Liver (tissue), 9 donors: ENCODE data around the gene C11orf97. TPM values are rescaled to one million over a fixed set of nuclear protein-coding genes. Genes with fewer than 3 reads are reported as not detected.

Source experiments
- DNase-seq: peaks from one replicate; pipeline ENCODE4 v3.0.0-alpha.2; 2017; ENCODE audit warnings: low spot score
- H3K27ac ChIP-seq, 2 donors: one replicate each; pipeline ENCODE4 v1.7.0; 2013; ENCODE audit warnings: inconsistent platforms in 2 of 2, low read length in 2 of 2, control low read depth in 1 of 2, low read depth in 1 of 2, mild to moderate bottlenecking in 1 of 2
- H3K27me3 ChIP-seq, 4 donors: one replicate each; pipeline versions ENCODE4 v1.6.1 to v1.7.0; 2013; ENCODE audit warnings: low read length in 3 of 4, inconsistent platforms in 1 of 4, mild to moderate bottlenecking in 1 of 4, moderate library complexity in 1 of 4; ENCODE audit not compliant: control insufficient read depth in 4 of 4, insufficient read depth in 4 of 4
- H3K36me3 ChIP-seq, 4 donors: one replicate each; pipeline versions ENCODE4 v1.6.1 to v1.7.0; 2013; ENCODE audit warnings: low read length in 3 of 4, mild to moderate bottlenecking in 3 of 4, low read depth in 1 of 4, moderate library complexity in 1 of 4; ENCODE audit not compliant: control insufficient read depth in 4 of 4, insufficient read depth in 3 of 4
- H3K4me1 ChIP-seq, 4 donors: one replicate each; pipeline versions ENCODE4 v1.6.1 to v1.7.0; 2013; ENCODE audit warnings: low read length in 3 of 4, mild to moderate bottlenecking in 3 of 4, moderate library complexity in 1 of 4; ENCODE audit not compliant: control insufficient read depth in 4 of 4, insufficient read depth in 4 of 4
- H3K4me3 ChIP-seq, 3 donors: one replicate each; pipeline versions ENCODE4 v1.6.1 to v1.7.0; 2013; ENCODE audit warnings: low read length in 3 of 3, control low read depth in 1 of 3, low read depth in 1 of 3, mild to moderate bottlenecking in 1 of 3
- H3K9ac ChIP-seq, 2 donors: one replicate each; pipeline ENCODE4 v1.7.0; 2013; ENCODE audit warnings: low read length in 2 of 2, mild to moderate bottlenecking in 2 of 2, moderate library complexity in 2 of 2, control low read depth in 1 of 2, low read depth in 1 of 2
- H3K9me3 ChIP-seq, 4 donors: one replicate each; pipeline versions ENCODE4 v1.6.1 to v1.7.0; 2013; ENCODE audit warnings: low read length in 3 of 4; ENCODE audit not compliant: control insufficient read depth in 4 of 4
- FOXA1 ChIP-seq: IDR thresholded peaks from 2 replicates; pipeline ENCODE4 v1.6.1; 2016; ENCODE audit warnings: antibody characterized with exemption
- FOXA2 ChIP-seq: IDR thresholded peaks from 2 replicates; pipeline ENCODE4 v1.6.1; 2016; ENCODE audit warnings: antibody characterized with exemption
- GABPA ChIP-seq, 2 donors: IDR thresholded peaks in 1 of 2; conservative IDR thresholded peaks in 1 of 2; 2 replicates each; pipeline ENCODE4 v1.6.1; 2016; ENCODE audit warnings: antibody characterized with exemption in 2 of 2, mild to moderate bottlenecking in 1 of 2, moderate library complexity in 1 of 2
- HNF4A ChIP-seq, 2 donors: conservative IDR thresholded peaks; 2 replicates each; pipeline ENCODE4 v1.6.1; 2016; ENCODE audit warnings: antibody characterized with exemption in 2 of 2, mild to moderate bottlenecking in 2 of 2
- HNF4G ChIP-seq: IDR thresholded peaks from 2 replicates; pipeline ENCODE4 v1.6.1; 2016; ENCODE audit warnings: antibody characterized with exemption
- JUND ChIP-seq, 2 donors: IDR thresholded peaks; 2 replicates each; pipeline ENCODE4 v1.6.1; 2016; ENCODE audit warnings: antibody characterized with exemption in 2 of 2
- NR2F2 ChIP-seq: IDR thresholded peaks from 2 replicates; pipeline ENCODE4 v1.6.1; 2016; ENCODE audit warnings: antibody characterized with exemption
- RAD21 ChIP-seq, 2 donors: IDR thresholded peaks; 2 replicates each; pipeline ENCODE4 v1.6.1; 2016; ENCODE audit warnings: antibody characterized with exemption in 2 of 2, mild to moderate bottlenecking in 2 of 2
- SP1 ChIP-seq: IDR thresholded peaks from 2 replicates; pipeline ENCODE4 v1.6.1; 2018; ENCODE audit warnings: antibody characterized with exemption, mild to moderate bottlenecking
- TAF1 ChIP-seq: conservative IDR thresholded peaks from 2 replicates; pipeline ENCODE4 v1.6.1; 2016; ENCODE audit warnings: antibody characterized with exemption, mild to moderate bottlenecking
- YY1 ChIP-seq: IDR thresholded peaks from 2 replicates; pipeline ENCODE4 v1.6.1; 2016; ENCODE audit warnings: antibody characterized with exemption, mild to moderate bottlenecking
- WGBS: extraction: QIAGEN DNeasy Blood & Tissue Kit; methylation state at CpG from one replicate; pipeline ENCODE4 v1.1.7; 2013; 5-methylcytosine and 5-hydroxymethylcytosine counted together
- polyA plus RNA-seq, 2 donors: library from polyadenylated mRNA; stranded (reverse) in 1 of 2; unstranded in 1 of 2; fragments of 200-250 nt in 1 of 2; fragments of >200 nt in 1 of 2; fragmentation: Nextera tagmentation in 1 of 2; extraction: Ambion mirVana in 1 of 2; gene quantifications; one replicate each; pipeline versions ENCODE4 v1.2.1 to v1.2.3, GENCODE V29; 2013 to 2015
- total RNA-seq, 2 donors: library from RNA; depleted of rRNA; stranded (reverse); fragments of >200 nt; gene quantifications; one replicate each; pipeline ENCODE4 v1.2.3, GENCODE V29; 2014
- TF ChIP-seq, protein P1 (sequence below): IDR thresholded peaks from 2 replicates; pipeline ENCODE4 v1.6.1; 2016; ENCODE audit warnings: antibody characterized with exemption, mild to moderate bottlenecking
- TF ChIP-seq, protein P2 (sequence below): IDR thresholded peaks from 2 replicates; pipeline ENCODE4 v1.6.1; 2016; ENCODE audit warnings: antibody characterized with exemption
- TF ChIP-seq, protein P3 (sequence below): IDR thresholded peaks from 2 replicates; pipeline ENCODE4 v1.6.1; 2016; ENCODE audit warnings: antibody characterized with exemption
- TF ChIP-seq, protein P4 (sequence below): fragments of 150-350 bp; IDR thresholded peaks from 2 replicates; pipeline ENCODE4 v1.5.1; 2017; ENCODE audit warnings: improper control_type of control experiment, low read depth, low read length; ENCODE audit not compliant: missing input control
- TF ChIP-seq, protein P5 (sequence below): IDR thresholded peaks from 2 replicates; pipeline ENCODE4 v1.6.1; 2016; ENCODE audit warnings: antibody characterized with exemption
- donor health status: healthy.
- donor health status: healthy.
- donor health status: healthy.
- donor health status: healthy.
- donor health status: healthy.

The C11orf97 gene
- total and polyA plus RNA-seq, 4 donors, result 0.36 to 0.94 TPM; not detected in 2

DNA sequence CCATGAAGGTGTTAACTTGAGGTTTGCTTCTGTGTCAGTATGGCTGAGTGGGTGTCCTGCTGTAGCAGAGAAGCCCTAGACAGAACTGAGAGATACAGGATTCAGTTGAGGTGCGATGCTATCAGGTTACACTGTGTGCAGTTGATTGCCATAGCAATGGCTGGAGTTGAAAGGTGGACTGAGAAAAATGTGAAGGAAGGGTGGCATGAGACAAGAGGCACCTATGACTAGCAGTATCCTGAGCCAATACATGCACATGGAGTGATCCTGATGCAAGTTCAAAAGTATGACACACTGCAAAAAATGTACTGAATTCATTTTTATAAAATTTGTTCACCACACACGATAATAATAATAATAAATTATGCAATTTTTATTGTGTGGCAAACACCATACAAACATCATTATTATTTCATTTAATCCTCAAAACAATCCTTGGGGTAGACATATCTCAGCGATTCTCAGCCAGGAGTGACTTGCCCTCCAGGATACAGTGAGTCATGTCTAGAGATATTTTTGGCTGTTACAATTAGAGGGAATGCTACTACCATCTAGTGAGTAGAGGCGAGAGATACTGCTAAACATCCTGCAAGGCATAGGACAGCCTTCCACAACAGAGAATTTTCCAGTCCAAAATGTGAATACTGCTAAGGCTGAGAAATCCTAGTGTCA, 51.1 kb downstream of the C11orf97 start:
- no peak for DNase-seq
- Histone ChIP-seq H3K27ac (no peak overlapping the region), H3K4me1 (no peaks in the 10 kb centered on the region), H3K4me3 (no peak overlapping the region), H3K36me3 (no peaks in the 10 kb centered on the region), H3K9ac (no peak overlapping the region), H3K9me3 (no peaks in the 10 kb centered on the region), H3K27me3 (no peaks in the 10 kb centered on the region)
- TF ChIP-seq, protein P1, sequence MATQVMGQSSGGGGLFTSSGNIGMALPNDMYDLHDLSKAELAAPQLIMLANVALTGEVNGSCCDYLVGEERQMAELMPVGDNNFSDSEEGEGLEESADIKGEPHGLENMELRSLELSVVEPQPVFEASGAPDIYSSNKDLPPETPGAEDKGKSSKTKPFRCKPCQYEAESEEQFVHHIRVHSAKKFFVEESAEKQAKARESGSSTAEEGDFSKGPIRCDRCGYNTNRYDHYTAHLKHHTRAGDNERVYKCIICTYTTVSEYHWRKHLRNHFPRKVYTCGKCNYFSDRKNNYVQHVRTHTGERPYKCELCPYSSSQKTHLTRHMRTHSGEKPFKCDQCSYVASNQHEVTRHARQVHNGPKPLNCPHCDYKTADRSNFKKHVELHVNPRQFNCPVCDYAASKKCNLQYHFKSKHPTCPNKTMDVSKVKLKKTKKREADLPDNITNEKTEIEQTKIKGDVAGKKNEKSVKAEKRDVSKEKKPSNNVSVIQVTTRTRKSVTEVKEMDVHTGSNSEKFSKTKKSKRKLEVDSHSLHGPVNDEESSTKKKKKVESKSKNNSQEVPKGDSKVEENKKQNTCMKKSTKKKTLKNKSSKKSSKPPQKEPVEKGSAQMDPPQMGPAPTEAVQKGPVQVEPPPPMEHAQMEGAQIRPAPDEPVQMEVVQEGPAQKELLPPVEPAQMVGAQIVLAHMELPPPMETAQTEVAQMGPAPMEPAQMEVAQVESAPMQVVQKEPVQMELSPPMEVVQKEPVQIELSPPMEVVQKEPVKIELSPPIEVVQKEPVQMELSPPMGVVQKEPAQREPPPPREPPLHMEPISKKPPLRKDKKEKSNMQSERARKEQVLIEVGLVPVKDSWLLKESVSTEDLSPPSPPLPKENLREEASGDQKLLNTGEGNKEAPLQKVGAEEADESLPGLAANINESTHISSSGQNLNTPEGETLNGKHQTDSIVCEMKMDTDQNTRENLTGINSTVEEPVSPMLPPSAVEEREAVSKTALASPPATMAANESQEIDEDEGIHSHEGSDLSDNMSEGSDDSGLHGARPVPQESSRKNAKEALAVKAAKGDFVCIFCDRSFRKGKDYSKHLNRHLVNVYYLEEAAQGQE, result no peak
- TF ChIP-seq RAD21 (IDR thresholded peaks at IDR 0.05), result peak; percentile 37 to 57
- TF ChIP-seq, protein P2, sequence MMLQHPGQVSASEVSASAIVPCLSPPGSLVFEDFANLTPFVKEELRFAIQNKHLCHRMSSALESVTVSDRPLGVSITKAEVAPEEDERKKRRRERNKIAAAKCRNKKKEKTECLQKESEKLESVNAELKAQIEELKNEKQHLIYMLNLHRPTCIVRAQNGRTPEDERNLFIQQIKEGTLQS, result no peak
- TF ChIP-seq, protein P3, sequence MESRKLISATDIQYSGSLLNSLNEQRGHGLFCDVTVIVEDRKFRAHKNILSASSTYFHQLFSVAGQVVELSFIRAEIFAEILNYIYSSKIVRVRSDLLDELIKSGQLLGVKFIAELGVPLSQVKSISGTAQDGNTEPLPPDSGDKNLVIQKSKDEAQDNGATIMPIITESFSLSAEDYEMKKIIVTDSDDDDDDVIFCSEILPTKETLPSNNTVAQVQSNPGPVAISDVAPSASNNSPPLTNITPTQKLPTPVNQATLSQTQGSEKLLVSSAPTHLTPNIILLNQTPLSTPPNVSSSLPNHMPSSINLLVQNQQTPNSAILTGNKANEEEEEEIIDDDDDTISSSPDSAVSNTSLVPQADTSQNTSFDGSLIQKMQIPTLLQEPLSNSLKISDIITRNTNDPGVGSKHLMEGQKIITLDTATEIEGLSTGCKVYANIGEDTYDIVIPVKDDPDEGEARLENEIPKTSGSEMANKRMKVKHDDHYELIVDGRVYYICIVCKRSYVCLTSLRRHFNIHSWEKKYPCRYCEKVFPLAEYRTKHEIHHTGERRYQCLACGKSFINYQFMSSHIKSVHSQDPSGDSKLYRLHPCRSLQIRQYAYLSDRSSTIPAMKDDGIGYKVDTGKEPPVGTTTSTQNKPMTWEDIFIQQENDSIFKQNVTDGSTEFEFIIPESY, result no peak
- TF ChIP-seq HNF4A (conservative IDR thresholded peaks at IDR 0.05), result no peak
- no peak for TF ChIP-seq GABPA (IDR thresholded peaks at IDR 0.05 in 1 of 2, conservative IDR thresholded peaks at IDR 0.05 in 1 of 2)
- WGBS, result 83% methylated on average over 4 of the region's 4 CpGs

DNA sequence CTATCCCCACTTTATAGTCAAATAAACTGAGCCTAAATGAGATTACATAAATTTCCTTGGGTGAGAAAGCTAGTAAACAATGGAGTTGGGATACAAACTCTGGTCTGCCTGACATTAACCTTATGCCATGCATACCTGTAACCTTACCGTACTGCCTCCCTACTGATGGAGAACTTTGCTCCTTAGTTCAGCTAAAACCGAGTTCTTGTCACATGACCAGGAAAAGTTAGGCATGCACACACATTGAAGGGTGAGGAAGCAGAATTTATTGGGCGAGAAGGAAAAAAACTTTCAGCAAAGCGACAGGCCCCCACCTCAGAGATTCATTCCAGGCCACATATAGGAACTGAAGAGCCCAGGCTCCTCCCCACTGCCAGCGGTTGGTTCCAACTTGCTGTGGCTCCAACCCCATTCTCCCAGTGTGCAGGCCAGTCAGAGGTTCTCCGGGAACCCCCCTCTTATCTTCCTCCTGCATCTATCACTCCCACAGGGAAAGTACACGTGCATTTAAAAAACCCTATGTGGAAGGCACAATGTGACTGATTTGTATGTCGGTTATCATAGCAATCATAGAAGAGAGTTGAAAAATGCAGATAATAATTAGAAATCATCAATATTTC, 51.7 kb downstream of the C11orf97 start:
- no peak for DNase-seq
- 70% methylated on average over 8 of the region's 8 CpGs for WGBS
- Histone ChIP-seq H3K27ac (no peak overlapping the region), H3K27me3 (no peaks in the 10 kb centered on the region), H3K9me3 (no peaks in the 10 kb centered on the region), H3K36me3 (no peaks in the 10 kb centered on the region), H3K9ac (no peak overlapping the region), H3K4me1 (no peaks in the 10 kb centered on the region), H3K4me3 (no peak overlapping the region)
- TF ChIP-seq, protein P3, result no peak
- TF ChIP-seq HNF4G (no peak), FOXA1 (no peak), TAF1 (no peak), FOXA2 (no peak), SP1 (no peak), NR2F2 (no peak), YY1 (no peak), HNF4A (conservative IDR thresholded peaks at IDR 0.05) (no peak), GABPA (IDR thresholded peaks at IDR 0.05 in 1 of 2, conservative IDR thresholded peaks at IDR 0.05 in 1 of 2) (no peak), JUND (IDR thresholded peaks at IDR 0.05) (no peak)
- TF ChIP-seq, protein P4, sequence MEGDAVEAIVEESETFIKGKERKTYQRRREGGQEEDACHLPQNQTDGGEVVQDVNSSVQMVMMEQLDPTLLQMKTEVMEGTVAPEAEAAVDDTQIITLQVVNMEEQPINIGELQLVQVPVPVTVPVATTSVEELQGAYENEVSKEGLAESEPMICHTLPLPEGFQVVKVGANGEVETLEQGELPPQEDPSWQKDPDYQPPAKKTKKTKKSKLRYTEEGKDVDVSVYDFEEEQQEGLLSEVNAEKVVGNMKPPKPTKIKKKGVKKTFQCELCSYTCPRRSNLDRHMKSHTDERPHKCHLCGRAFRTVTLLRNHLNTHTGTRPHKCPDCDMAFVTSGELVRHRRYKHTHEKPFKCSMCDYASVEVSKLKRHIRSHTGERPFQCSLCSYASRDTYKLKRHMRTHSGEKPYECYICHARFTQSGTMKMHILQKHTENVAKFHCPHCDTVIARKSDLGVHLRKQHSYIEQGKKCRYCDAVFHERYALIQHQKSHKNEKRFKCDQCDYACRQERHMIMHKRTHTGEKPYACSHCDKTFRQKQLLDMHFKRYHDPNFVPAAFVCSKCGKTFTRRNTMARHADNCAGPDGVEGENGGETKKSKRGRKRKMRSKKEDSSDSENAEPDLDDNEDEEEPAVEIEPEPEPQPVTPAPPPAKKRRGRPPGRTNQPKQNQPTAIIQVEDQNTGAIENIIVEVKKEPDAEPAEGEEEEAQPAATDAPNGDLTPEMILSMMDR, result no peak
- TF ChIP-seq, protein P1, result no peak
- TF ChIP-seq, protein P2, result no peak
- TF ChIP-seq, protein P5, sequence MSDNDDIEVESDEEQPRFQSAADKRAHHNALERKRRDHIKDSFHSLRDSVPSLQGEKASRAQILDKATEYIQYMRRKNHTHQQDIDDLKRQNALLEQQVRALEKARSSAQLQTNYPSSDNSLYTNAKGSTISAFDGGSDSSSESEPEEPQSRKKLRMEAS, result no peak
